Midbrain (tissue), 1 donor: Measurements from ENCODE around the gene BOD1L1.

ENCODE experiments used
- DNase-seq: peaks from one replicate; lab custom pipeline; 2025; lab: John Stamatoyannopoulos, UW

Gene BOD1L1

GRCh38 chr4:13558881-13559280, 68.6 kb downstream of the BOD1L1 start:
- no peak for DNase-seq

GRCh38 chr4:13555325-13555724, 72.2 kb downstream of the BOD1L1 start:
- no peak for DNase-seq

GRCh38 chr4:13553081-13553480, 74.4 kb downstream of the BOD1L1 start:
- no peak for DNase-seq

- DNase-seq = peak; percentile 73
Measured at GRCh38 chr4:13548984-13549546, 78.5 kb downstream of the BOD1L1 start.

- no peak for DNase-seq
Measured at GRCh38 chr4:13548059-13548983, 79.2 kb downstream of the BOD1L1 start.

- DNase-seq = no peak
Measured at GRCh38 chr4:13547485-13548041, 80.0 kb downstream of the BOD1L1 start.

GRCh38 chr4:13546941-13547484, 80.5 kb downstream of the BOD1L1 start:
- DNase-seq = no peak

- DNase-seq = no peak
Measured at GRCh38 chr4:13546142-13546940, 81.2 kb downstream of the BOD1L1 start.

- no peak for DNase-seq
Measured at GRCh38 chr4:13545394-13545808, 82.1 kb downstream of the BOD1L1 start.

GRCh38 chr4:13544606-13545393, 82.7 kb downstream of the BOD1L1 start:
- DNase-seq = no peak

GRCh38 chr4:13543839-13544605, 83.5 kb downstream of the BOD1L1 start, which contains the start of gene NKX3-2:
Gene NKX3-2, minus strand, starts transcription at chr4:13544508. Its CDS starts 94 bp downstream, at chr4:13544414.
- no peak for DNase-seq

- no peak for DNase-seq
Measured at GRCh38 chr4:13543032-13543838, 84.3 kb downstream of the BOD1L1 start.

- DNase-seq = no peak
Measured at GRCh38 chr4:13542577-13543031, 84.9 kb downstream of the BOD1L1 start.

- DNase-seq = no peak
Measured at GRCh38 chr4:13541720-13542576, 85.6 kb downstream of the BOD1L1 start.

GRCh38 chr4:13541176-13541604, 86.3 kb downstream of the BOD1L1 start:
- DNase-seq = no peak

- no peak for DNase-seq
Measured at GRCh38 chr4:13540446-13541175, 86.9 kb downstream of the BOD1L1 start.

- no peak for DNase-seq
Measured at GRCh38 chr4:13539619-13540445, 87.7 kb downstream of the BOD1L1 start.
